Upper lobe of left lung (tissue), 6 donors: ENCODE results near the gene BPHL. TPM values are rescaled to one million over a fixed set of nuclear protein-coding genes. Genes with fewer than 3 reads are reported as not detected.
A peak's percentile ranks its signal among the peaks of the same experiment; 100 is the strongest.

Experiments
- ATAC-seq, 2 donors: fragments of 200-7000 bp; cut with Tn5 transposase; one replicate each; pipeline ENCODE4 v1.9.1; 2022; ENCODE audit warnings: mild to moderate bottlenecking in 2 of 2, moderate library complexity in 2 of 2; ENCODE audit not compliant: low FRiP score in 2 of 2
- DNase-seq, 2 donors: peaks; one replicate each; pipeline ENCODE4 v3.0.0-alpha.2; 2019 to 2020
- H3K27ac ChIP-seq, 4 donors: fragments of 200-600 bp; sonication (generic); one replicate each; pipeline ENCODE4 v1.5.1; 2016 to 2019
- H3K27me3 ChIP-seq, 4 donors: fragments of 200-600 bp; sonication (generic); one replicate each; pipeline ENCODE4 v1.5.1; 2017 to 2019
- H3K36me3 ChIP-seq, 4 donors: fragments of 200-600 bp; sonication (generic); one replicate each; pipeline ENCODE4 v1.5.1; 2016 to 2019
- H3K4me1 ChIP-seq, 4 donors: fragments of 200-600 bp; sonication (generic); one replicate each; pipeline ENCODE4 v1.5.1; 2018 to 2019
- H3K4me3 ChIP-seq, 4 donors: fragments of 200-600 bp; sonication (generic); one replicate each; pipeline ENCODE4 v1.5.1; 2017 to 2019; ENCODE audit warnings: mild to moderate bottlenecking in 2 of 4, moderate library complexity in 1 of 4
- H3K9me3 ChIP-seq, 4 donors: fragments of 200-600 bp; sonication (generic); one replicate each; pipeline ENCODE4 v1.5.1; 2018 to 2019
- CTCF ChIP-seq, 6 experiments: fragments of 450-650 bp in 4 of 6; fragments of 200-600 bp in 2 of 6; sonication (generic) in 2 of 6; IDR thresholded peaks; one replicate each; pipeline ENCODE4 v1.5.1; 2016 to 2019; ENCODE audit warnings: antibody characterized with exemption in 6 of 6
- EP300 ChIP-seq, 4 donors: sonication (generic); formaldehyde crosslinking; IDR thresholded peaks; one replicate each; pipeline ENCODE4 v1.5.1; 2017; ENCODE audit warnings: antibody characterized with exemption in 4 of 4, control low read depth in 2 of 4
- POLR2A ChIP-seq, 4 donors: fragments of 450-650 bp; IDR thresholded peaks; one replicate each; pipeline ENCODE4 v1.5.1; 2016 to 2017; ENCODE audit warnings: antibody characterized with exemption in 4 of 4, mild to moderate bottlenecking in 2 of 4
- POLR2AphosphoS5 ChIP-seq, 2 donors: sonication (generic); formaldehyde crosslinking; IDR thresholded peaks; one replicate each; pipeline ENCODE4 v1.5.1; 2017; ENCODE audit warnings: antibody characterized with exemption in 2 of 2
- WGBS, 2 donors: methylation state at CpG; one replicate each; pipeline ENCODE4 v1.1.5; 2017 to 2018; 5-methylcytosine and 5-hydroxymethylcytosine counted together
- total RNA-seq, 6 donors: library from RNA; depleted of rRNA in 4 of 6; stranded (reverse); fragments of >200 nt in 4 of 6; gene quantifications; one replicate each; pipeline versions ENCODE4 v1.1.0 to v1.2.1, GENCODE V29; 2016 to 2021
- donor health status: DM: no; HTN: no; CAD: no; lungs with moderate emphysema.
- donor health status: DM: no; HTN: yes; CAD: no; lungs with severe emphysema.

The BPHL gene
- total RNA-seq, 6 donors from 2014 or later, result 6.3 to 16.8 (median 11.2) TPM

GRCh38 chr6:3157131-3157933, 38.8 kb downstream of the BPHL start, which contains the start of gene TUBB2A:
Gene TUBB2A (minus strand): TSS chr6:3157544. CDS start chr6:3157463, 81 bp downstream.
- peaks cover 0 to 23% (median 5%) of the 10 kb centered on the region in 4 donors for H3K4me1 ChIP-seq

GRCh38 chr6:3159805-3160781, 41.6 kb downstream of the BPHL start:
- 78 to 81% methylated on average over 29 to 31 of the region's 31 CpGs for WGBS, 2 donors
- peaks cover 0 to 4% (median 0%) of the 10 kb centered on the region in 4 donors for H3K36me3 ChIP-seq
- peak overlapping the region in 2 of 4 donors; percentile 23 to 46 for H3K27ac ChIP-seq
- peaks cover 5 to 30% (median 10%) of the 10 kb centered on the region in 4 donors for H3K4me1 ChIP-seq
- no peak overlapping the region for H3K4me3 ChIP-seq
- H3K9me3 ChIP-seq, result no peaks in the 10 kb centered on the region
- no peaks in the 10 kb centered on the region for H3K27me3 ChIP-seq
- peak in 1 of 2 donors; percentile 26 for DNase-seq
- ATAC-seq, result no peak
- TF ChIP-seq POLR2AphosphoS5 (IDR thresholded peaks at IDR 0.05), result no peak

More at GRCh38 chr6:3157131-3157933, 38.8 kb downstream of the BPHL start, which contains the start of gene TUBB2A:
- WGBS, 2 donors, result 0% methylated on average over 15 to 24 of the region's 95 CpGs
- peak; percentile 93 to 96 for TF ChIP-seq POLR2AphosphoS5 (IDR thresholded peaks at IDR 0.05)
- peak in 1 of 4 donors; percentile 66 for TF ChIP-seq EP300 (IDR thresholded peaks at IDR 0.05)
- peak; percentile 50 to 86 (median 80) for TF ChIP-seq CTCF (IDR thresholded peaks at IDR 0.05)
- peak; percentile 37 to 99 (median 97) for TF ChIP-seq POLR2A (IDR thresholded peaks at IDR 0.05)
- ATAC-seq, result peak; percentile 88 to 95
- Histone ChIP-seq H3K27ac (peak within 1 kb of the TSS; percentile 86 to 97 (median 94)), H3K36me3 (peaks cover 0 to 18% (median 0%) of the 10 kb centered on the region in 4 donors), H3K9me3 (no peaks in the 10 kb centered on the region), H3K27me3 (no peaks in the 10 kb centered on the region), H3K4me3 (peak within 1 kb of the TSS; percentile 68 to 96 (median 79))
- DNase-seq, result peak; percentile 86 to 97

GRCh38 chr6:3162067-3162497, 43.6 kb downstream of the BPHL start:
- ATAC-seq (no peak), DNase-seq (no peak)
- H3K36me3 ChIP-seq, result no peaks in the 10 kb centered on the region
- TF ChIP-seq CTCF (IDR thresholded peaks at IDR 0.05), result no peak
- TF ChIP-seq POLR2A (IDR thresholded peaks at IDR 0.05), result no peak
- TF ChIP-seq POLR2AphosphoS5 (IDR thresholded peaks at IDR 0.05), result no peak
- TF ChIP-seq EP300 (IDR thresholded peaks at IDR 0.05), result no peak
- 57 to 62% methylated on average over 6 to 7 of the region's 7 CpGs for WGBS, 2 donors
- no peaks in the 10 kb centered on the region for H3K27me3 ChIP-seq
- H3K27ac ChIP-seq, result peak overlapping the region in 3 of 4 donors; percentile 84 to 90 (median 90)
- H3K4me3 ChIP-seq, result peak overlapping the region in 3 of 4 donors; percentile 50 to 87 (median 76)
- no peaks in the 10 kb centered on the region for H3K9me3 ChIP-seq
- peaks cover 5 to 24% (median 8%) of the 10 kb centered on the region in 4 donors for H3K4me1 ChIP-seq

- 0% methylated on average over 8 to 19 of the region's 74 CpGs for WGBS, 2 donors
These were observed 44.2 kb downstream of the BPHL start for GRCh38 chr6:3162565-3163247.

More at GRCh38 chr6:3162565-3163247, 44.2 kb downstream of the BPHL start:
- H3K4me3 ChIP-seq, result peak overlapping the region; percentile 50 to 87 (median 68)
- H3K27me3 ChIP-seq, result no peaks in the 10 kb centered on the region
- H3K9me3 ChIP-seq, result no peaks in the 10 kb centered on the region
- ATAC-seq (peak; percentile 91 to 92), DNase-seq (peak; percentile 72 to 95)
- H3K36me3 ChIP-seq, result no peaks in the 10 kb centered on the region
- H3K4me1 ChIP-seq, result peaks cover 5 to 22% (median 7%) of the 10 kb centered on the region in 4 donors
- no peak for TF ChIP-seq EP300 (IDR thresholded peaks at IDR 0.05)
- peak; percentile 18 to 40 for TF ChIP-seq POLR2AphosphoS5 (IDR thresholded peaks at IDR 0.05)
- peak in 2 of 4 donors; percentile 57 to 71 for TF ChIP-seq POLR2A (IDR thresholded peaks at IDR 0.05)
- TF ChIP-seq CTCF (IDR thresholded peaks at IDR 0.05), result peak in 4 of 6 experiments; percentile 22 to 53 (median 34)
- H3K27ac ChIP-seq, result peak overlapping the region; percentile 84 to 90 (median 87)
